COLO668 (cell line): ENCODE results near the gene SLC2A13.

ENCODE experiments used
- DNase-seq: peaks from one replicate; lab custom pipeline; 2025; ENCODE audit not compliant: unreplicated experiment; lab: John Stamatoyannopoulos, UW

SLC2A13 gene

DNA sequence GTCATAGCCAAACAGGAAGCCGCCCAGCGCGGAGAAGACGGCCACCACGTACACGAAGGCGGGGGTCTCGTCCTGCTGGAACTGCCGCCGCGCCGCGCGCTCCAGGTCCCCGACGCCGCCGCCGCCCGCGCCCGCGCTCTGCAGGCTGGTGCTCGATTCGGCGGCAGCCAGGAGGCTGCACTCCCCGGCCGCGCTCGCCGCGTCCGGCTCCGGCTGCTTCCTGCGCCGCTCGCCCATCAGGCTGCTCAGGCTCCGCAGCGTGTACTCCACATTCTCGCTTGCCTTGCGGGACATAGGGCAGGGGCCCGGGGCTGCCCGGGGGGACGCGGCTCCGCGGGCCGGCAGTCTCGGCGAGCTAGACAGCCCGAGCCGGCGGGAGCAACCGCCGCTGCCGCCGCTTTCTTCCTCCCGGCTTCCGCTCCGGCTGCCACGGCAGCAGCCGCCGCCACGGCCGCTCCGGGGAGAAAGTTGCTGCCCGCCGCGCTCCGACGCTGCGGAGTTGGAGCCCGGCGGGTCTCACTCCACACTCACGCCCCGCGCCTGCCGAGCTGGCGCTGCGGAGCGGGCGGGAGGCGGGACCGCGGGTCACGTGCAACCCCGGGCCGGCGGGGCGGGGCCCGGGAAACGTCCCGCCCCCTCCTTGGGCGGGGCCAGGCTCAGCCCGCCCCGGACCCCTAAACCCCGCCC is at the start of gene SLC2A13:
SLC2A13 (minus strand) TSS at position 567 of the 687 bp plus-strand sequence; CDS start at position 294, 273 bp downstream.
- DNase-seq: peak; percentile 77

DNA sequence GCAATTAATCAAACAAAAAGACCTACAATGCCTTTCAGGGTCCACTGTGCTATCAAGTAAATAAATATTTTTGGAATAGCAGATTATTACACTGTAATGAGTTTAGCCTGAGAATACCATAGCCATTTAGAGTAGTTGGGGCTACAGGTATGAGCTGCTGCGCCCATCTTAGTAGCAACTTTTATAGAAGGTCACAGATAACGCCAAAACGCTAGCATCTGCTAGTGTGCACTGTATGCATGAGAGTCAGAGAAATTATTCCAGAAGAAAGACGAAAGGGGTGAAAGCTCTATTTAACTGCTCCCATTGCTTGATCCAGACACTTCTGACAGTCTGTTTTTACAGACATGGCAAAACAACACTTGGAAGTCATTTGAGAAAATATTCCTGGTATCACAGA is 48.5 kb upstream of the SLC2A13 start:
- DNase-seq: no peak

DNA sequence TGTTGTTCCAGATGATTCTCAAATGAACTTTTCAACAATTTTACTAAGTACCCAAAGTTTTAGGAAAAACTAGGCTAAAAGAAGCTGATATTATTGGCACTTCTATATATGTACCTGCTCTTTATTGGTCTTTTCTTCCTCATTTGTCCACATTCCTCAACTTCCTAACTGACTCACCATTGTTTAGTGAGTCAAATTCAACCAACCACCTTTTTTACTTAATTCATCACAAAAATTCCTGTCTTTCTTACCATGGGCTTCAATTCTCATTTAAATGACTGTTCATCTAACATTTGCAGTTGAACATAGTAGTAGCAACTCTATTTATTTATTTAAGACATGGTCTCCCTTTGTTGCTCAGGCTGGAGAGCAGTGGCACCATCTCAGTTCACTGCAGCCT is 47.6 kb upstream of the SLC2A13 start:
- no peak for DNase-seq

DNA sequence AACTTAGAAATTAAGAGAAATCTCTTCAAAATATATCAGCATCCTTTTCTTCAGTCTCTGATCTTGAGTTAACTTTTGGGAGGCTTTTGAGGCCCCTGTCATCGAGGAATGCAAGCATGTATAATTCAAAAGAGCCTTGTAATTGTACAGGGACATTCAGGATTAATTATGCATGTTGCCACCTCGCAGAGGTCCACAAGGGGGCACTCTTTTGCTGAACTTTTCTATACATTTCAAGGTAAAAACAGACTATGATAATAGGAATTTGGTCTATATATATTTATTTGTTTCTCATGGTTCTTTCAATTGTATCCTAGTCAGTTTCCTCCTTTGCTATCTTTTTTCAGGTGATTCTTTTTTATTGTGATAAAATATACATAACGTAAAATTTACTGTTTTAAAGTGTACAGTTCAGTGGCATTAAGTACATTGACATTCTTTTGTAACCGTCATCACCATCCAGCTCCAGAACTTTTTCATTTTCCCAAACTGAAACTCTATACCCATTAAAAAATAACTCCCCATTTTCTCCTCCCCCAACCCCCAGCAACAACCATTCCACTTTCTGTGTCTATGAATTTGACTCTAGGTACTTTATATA is 47.0 kb upstream of the SLC2A13 start:
- peak; percentile 6 for DNase-seq

DNA sequence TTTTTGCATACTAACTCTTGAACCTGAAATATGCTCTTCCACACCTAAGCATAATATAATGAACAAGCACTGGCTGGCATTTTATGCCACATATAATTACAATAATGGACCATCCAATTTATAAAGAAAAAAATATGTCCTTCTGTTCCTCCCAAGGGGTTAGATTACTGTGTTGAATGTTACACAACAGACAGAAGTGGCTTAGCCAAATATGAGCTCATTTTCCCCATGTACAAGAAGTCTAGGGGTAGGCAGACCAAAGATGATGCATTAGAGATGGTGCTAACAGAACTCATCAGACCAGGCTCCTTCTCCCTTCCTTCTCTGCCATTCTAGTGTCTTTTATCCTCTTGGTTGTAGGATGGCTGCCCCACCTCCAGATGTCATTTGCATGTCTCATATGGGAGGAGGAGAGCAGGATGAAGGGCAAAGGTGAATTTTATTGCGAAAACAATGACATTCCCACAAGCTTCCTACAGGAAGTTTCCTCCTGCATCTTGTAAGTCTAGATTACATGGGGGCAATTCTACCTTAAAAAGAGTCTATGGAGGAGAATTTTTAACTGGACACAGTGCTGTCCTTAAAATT is 43.9 kb upstream of the SLC2A13 start:
- no peak for DNase-seq

DNA sequence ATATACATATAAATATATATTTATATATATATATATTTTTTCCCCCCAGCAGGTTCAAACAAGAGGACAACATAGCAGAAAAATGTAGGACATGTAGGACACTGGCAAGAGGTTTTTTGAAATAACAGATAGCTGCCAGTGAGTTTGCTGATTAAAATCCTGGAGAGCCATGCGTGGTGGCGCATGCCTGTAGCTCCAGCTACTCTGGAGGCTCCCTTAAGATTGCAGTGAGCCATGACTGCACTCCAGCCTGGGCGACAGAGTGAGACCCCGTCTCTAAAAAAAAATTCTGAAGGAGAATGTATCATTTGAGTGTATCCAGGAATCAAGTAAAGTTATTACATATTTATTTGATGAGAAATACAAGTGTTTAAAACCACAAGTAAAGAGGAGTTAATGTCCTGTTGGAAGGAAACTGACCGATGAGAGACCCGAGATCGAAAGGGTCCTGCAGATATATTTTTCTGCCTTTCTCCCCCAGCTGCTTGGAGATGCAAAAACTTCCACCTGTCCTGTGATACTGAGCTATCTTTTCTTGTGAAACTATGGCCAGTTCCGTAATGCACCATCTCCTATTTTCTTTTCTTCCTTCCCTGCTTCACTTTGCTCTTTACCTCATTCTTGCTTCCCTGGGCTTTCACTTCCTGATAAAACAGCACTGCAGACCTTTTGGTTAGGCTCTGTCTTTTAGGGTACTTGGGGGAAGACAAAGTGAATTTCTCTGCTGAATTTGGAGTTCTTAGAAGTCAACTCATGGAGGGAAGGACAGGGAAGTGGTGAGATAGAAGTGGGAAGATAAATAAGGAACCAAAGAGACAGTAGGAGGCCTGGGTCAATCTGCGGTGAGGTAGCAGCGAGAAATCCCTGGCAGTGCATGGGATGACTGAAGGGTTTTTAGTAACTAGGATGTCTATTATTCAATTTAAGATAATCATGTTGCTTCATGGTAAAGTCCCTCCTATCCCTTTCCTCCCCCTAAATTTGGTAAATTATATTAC is 41.2 kb upstream of the SLC2A13 start:
- DNase-seq: peak; percentile 0

DNA sequence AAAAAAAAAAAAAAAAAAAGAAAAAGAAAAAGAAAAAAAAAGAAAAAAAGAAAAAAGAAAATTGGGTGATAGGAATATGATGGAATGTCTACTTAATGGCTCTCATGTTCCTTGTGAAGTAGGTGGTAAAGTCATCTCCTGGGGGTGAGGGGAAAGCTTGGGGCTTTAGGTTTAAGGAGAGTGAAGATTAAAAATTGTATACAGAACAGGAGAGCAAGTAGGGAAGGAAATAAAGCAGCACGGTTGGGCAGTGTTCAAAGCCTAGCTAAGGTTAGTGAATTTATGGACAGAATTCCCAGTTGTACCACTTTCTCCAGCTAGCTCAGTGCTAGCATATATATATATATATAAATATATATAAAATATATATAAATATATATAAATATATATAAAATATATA is 40.0 kb upstream of the SLC2A13 start:
- DNase-seq: peak; percentile 0

DNA sequence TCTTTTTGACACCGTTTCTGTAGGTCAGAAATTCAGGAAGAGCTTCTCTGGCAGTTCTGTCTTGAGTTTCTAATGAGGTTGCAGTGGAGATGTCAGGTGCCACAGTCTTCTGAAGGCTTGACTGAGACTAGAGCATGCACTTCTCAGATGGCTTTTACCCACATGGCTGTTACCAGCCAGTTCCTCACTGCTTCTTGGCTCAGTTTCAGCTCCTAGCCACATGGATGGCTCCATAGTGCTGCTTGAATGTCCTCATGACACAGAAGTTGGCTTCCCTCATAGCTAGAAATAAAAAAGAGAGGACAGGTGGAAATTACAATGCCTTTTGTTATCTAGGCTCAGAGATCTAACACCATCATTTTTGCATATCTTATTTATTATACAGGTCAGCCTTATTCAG is 38.1 kb upstream of the SLC2A13 start:
- DNase-seq: no peak

DNA sequence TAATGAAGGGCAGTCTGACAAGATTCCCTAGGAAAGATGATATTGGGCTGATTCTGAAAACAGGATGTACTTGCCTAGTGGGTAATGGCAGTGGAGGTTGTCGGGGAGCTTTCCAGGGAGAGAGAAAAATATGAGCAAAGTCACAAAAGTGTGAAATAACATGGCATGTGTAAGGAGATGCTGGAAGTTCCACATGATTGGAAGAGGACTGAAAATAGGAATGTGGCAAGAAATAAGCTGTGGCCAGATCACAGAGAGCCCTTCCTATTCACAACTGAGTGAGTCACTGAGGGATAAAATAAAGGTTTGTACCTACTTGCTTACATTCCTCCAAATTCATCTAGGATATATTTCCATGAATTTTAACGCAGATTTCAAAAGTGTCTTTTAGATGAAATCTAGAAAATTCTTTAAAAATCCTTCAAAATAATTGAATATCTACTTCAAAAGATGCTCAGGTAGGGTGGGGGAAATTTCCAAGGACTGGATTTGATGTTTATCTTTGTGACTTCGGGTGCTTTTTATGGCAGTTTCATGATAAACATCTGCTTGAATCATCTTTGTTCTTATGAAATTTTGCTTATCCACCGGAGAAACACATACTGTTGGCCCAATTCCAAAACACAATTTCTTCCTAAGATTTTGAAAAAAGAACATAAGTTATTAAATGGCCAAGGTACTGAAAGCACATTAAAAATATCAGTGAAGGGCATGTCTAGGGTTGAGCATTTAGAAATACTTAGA is 36.3 kb upstream of the SLC2A13 start:
- DNase-seq: no peak

DNA sequence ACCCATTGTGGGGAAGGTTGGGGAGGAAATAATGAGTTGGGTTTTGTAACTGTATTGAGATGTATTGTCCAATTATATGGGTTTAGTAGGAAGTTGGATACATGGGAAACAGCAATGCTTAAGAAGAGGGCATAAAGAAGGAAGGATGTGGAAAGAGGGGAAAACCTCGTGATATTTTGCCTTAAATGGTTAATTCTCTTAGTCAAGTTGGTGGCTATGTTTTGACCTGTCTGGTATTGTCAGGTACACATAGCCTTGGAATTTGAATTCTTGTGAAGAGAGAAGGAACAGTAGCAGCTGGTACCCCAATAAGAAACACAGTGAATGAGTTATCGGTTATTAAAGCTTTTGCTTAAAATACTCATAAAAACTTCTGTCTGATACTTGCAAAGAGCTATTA is 32.6 kb upstream of the SLC2A13 start:
- no peak for DNase-seq

DNA sequence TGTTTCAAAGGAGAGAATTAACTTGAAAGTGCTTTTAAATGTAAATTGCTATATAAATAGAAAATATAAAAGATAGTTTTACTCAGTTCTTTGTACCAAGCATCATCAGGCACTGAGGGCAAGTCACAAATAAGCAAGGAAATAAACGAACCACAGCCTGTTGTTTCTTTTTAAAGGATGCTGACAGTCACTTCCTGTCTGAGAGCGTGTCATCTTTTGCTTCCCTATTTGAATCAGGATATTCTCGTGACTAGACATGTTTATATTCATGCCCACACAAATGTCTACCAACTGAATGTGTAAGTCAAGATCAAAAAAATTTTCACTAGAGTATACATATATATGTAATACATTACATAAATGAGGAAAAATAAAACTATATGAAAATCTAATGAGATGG is 31.4 kb upstream of the SLC2A13 start:
- no peak for DNase-seq

DNA sequence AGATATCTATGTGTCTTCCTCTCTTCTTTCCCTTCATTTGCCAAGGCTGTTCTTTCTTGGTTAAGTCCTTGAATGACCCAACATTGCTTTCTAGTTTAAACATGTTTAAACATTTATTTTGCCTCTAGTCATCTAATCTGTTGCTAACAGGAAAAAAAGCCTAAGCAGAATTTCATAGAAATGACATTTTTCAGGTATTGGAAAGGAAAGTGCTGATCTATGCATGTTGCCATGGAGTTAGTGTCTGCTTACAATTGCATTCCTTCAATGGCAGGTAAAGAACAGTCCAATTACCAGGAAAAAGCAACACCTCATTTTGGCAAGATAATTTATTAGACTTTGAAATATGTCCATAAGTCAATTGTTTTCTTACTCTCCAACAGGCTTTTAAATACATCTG is 21.5 kb upstream of the SLC2A13 start:
- DNase-seq: no peak

DNA sequence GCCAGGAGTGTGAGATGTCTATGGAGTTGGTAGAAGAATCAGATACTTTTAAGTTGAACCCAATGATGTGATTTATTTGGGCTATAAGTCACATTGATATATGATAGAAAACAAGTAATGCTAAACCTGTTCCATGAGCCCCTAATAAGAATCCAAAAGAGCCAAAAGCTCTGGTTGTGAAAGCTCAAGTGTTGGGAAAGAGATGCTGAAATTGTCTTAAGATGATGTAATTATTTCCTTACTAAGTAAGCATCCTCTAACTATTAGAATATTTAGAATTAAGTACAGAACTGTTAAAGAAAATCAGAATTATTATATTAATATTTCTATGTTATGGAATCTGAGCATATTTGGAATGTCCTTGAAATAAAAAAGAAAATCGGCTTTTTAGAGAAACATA is 17.6 kb upstream of the SLC2A13 start:
- no peak for DNase-seq

DNA sequence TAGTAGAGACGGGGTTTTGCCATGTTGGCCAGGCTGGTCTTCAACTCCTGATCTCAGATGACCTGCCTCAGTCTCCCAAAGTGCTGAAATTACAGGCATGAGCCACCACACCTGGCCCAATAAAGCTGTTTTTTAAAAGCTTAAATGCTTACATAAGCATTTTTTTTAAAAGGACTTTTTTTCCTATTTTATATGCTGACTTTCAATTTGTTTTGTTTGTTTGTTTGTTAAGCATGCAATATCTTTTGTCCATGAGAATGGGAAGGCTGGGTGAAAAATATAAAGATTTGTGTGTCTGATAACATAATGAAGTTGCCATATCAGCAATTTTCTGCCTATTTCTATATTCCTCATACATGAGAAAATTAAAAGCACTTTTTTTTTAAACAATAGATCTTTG is 17.0 kb upstream of the SLC2A13 start:
- DNase-seq: no peak

DNA sequence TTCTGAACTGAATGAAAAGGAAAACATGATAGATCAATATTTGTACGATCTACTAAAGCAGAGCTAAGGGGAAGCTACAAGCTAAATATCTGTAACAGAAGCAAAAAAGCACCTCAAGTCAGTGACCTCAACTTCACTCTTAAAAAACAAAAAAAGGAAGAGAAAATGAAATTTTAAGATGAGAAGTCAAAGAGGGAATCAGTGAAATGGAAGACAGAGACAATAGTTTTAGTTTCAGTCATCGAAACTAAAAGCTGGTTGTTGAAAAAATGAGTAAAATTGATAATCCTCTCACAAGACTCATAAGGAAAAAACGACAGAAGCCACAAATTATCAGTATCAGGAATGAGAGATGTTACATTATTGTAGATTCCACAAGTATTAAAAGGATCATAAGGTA is 11.9 kb upstream of the SLC2A13 start:
- no peak for DNase-seq

DNA sequence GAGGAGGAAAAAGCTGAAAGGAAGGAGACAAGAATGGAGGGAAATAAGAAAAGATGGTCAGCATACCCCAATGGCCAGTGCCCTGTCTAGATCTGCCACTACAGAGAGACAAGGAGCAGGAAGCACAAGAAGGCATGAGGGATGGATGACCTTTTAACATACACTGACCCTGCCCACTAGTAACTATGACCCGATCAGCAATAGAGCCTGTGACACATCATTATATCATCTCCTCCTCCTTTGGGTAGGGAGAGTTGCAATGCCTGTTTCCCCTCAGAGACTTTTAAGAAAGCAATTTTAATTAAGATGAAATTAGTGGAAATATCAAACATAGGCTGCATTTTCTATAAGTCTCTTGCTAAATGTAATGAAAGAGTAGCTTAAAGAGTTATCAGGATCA is 4.7 kb upstream of the SLC2A13 start:
- no peak for DNase-seq

DNA sequence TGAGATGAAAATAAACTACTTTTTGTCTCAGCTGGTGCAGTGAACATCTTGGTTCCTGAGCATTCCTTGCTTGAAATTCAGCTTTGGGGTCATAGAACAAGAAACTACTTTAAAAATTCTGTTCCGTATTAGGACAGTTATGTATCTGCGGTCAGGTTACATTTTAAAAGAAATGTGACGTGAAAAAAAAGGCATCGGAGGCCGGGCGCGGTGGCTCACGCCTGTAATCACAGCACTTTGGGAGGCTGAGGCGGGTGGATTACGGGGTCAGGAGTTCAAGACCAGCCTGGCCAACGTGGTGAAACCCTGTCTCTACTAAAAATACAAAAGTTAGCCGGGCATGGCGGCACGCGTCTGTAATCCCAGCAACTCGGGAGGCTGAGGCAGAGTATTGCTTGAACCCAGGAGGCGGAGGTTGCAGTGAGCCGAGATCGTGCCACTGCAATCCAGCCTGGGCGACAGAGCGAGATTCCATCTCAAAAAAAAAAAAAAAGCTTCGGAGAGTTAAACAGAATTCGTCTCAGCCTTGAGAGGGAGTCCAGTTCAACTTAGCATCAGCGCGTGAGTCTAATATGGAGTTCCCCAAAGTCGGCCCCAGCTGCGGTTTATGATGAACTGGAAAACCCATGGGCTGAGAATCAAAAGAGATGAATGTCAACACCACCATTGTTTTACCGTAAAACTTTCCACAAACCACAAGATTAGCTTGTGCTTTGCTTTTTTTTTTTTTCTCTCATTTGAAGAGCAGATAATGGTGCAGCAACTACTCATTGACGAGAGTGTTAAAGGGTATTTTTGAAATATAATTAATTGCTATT is 2.1 kb upstream of the SLC2A13 start:
- no peak for DNase-seq

DNA sequence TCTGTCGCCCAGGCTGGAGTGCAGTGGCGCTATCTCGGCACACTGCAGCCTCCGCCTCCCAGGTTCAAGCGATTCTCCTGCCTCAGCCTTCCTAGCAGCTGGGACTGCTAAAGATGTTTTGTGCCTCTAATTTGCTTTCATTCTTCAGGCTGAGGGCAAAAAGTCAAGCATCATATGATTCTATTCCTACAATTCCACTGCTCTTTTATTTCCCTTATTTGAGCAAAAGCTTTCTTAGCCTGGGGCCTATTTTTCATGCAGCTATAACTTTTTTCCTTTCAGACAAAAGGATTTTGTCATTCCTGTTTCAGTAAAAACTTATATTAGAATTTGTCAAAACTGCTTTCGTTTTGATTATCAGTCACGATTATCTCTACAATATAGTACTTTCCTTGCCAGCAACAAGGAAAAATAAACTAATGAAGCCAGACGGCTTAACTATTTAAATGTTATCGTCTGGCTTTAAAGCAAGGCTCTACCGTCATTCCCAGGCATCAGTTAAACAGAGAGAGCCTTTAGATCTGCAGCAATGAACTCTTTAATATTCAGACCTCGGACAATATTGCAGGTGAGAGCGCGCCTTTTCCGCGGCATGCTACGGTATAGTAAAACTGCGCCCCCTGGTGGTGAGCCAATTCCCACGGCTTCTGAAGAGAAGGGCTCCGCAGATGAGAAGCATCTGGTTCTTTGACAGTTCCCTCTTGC is 1.4 kb upstream of the SLC2A13 start:
- peak; percentile 82 for DNase-seq

DNA sequence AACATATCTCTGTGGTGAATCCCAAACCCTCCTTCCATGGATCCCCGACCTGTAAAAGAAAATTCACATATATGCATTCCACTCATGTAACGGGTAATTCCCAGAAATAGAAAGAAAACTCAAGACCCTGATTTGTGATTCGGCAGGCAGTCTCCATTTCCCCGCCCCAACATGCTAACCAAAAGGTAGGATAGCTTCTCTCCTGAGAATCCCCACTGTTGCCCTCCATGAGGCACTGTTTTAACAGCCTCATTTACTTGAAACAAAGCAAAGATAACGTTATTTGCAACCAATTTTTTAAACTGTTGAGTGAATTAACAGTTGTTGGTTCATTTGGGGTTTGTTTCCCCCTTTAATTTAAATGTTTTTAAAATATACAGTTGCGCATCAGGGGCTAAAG is 774 bp upstream of the SLC2A13 start:
- no peak for DNase-seq
